ENCODE measurements around the gene COL23A1. TPM values are rescaled to one million over a fixed set of nuclear protein-coding genes. Genes with fewer than 3 reads are reported as not detected.

COL23A1 gene
- total and polyA plus RNA-seq, 2 of the 13 experiments (the other 11 are each of a cell fraction or from before 2014, with no cell fraction given): not detected

DNA sequence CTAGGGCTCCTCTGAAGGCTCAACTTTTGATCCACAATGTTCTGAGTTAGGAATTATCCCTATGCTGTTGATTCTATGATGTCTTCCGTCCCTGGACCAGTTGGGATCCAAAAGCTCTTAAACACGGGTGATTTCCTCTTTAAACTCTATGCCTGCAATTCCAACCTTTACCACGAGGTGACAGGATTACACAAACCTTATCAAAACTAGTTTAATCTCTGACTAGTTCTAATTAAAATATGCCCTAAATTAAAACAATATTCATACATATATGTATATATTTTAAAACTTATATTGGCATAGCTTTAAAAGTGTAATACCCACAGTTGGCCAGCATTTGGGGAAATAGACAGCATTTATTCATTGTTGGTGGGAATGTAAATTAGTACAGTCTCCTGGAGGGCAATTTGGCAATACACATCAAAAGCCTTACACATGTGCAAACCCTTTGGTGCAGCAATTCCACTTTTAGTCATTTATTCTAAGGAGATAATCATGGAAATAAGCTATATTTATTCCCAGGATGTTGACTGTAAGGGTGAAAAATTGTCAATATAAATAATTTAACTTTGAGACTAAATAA is 306.0 kb downstream of the COL23A1 start:
- Histone ChIP-seq H3K4me3 (replicated peaks in 1 of 3; ENCODE audit: insufficient read depth in 1 of 3, low read depth in 2 of 3, low read length in 3 of 3) (no peak overlapping the region), H3K4me2 (ENCODE audit: low read depth, low read length) (no peak overlapping the region), H3K79me2 (ENCODE audit: insufficient read depth, low read length) (no peaks in the 10 kb centered on the region), H3K36me3 (replicated peaks in 1 of 2; ENCODE audit: control insufficient read depth in 1 of 2, insufficient read depth in 2 of 2, low read length in 2 of 2) (no peaks in the 10 kb centered on the region), H3K9ac (ENCODE audit: insufficient read depth, low read depth, low read length) (no peak overlapping the region), H3K27ac (ENCODE audit: extremely low read length, insufficient read depth, low read length) (no peak overlapping the region), H3K4me1 (ENCODE audit: insufficient read depth, low read length) (peaks cover 19% of the 10 kb centered on the region), H4K20me1 (ENCODE audit: insufficient read depth, low read length) (no peaks in the 10 kb centered on the region), H2AFZ (ENCODE audit: low read length) (no peak overlapping the region), H3K9me3 (ENCODE audit: low read length) (no peaks in the 10 kb centered on the region; the same call in 1 of the 2 replicates), H3K27me3 (ENCODE audit: control insufficient read depth in 1 of 2, insufficient read depth in 2 of 2, low read length in 2 of 2) (peaks cover 2 to 41% of the 10 kb centered on the region in 2 experiments; a peak in 4 of 5 replicates)
- in situ Hi-C loops (cut with HindIII; ENCODE audit: extremely low pct_ligation_motif_present, low pct_unique_long_range_greater_than_20kb) (loop anchor here (10.0 kb wide), 1 partner anchor 561 kb away; no protein-coding TSS in a partner anchor), intact Hi-C loops (cut with micrococcal nuclease; ENCODE audit: unreplicated experiment) (loop anchor here (5.0 kb wide), 1 partner anchor 553 kb away; no protein-coding TSS in a partner anchor)
- DNase-seq (ENCODE audit: low spot score): no peak
- ChIA-PET POLR2A (no interaction called here), CTCF (ENCODE audit: low intra/inter-chr PET ratio, low total read pairs) (no interaction called here)
- no peak for FAIRE-seq
- BruUV-seq (replicated peaks): no TSS peak
- TF ChIP-seq ZNF431 (CRISPR knock-in tag; IDR thresholded peaks at IDR 0.05; ENCODE audit: borderline replicate concordance, low read depth) (no peak), HMG20A (CRISPR knock-in tag; IDR thresholded peaks at IDR 0.05; ENCODE audit: borderline replicate concordance) (no peak), ZNF232 (CRISPR knock-in tag; IDR thresholded peaks at IDR 0.05; ENCODE audit: borderline replicate concordance) (no peak), KLF11 (CRISPR knock-in tag; IDR thresholded peaks at IDR 0.05) (no peak), ZNF292 (CRISPR knock-in tag; IDR thresholded peaks at IDR 0.05; ENCODE audit: borderline replicate concordance, low read depth) (no peak), KAT2B (IDR thresholded peaks at IDR 0.05; ENCODE audit: borderline replicate concordance, low read depth, low read length) (no peak), POLR2A (IDR thresholded peaks at IDR 0.05; ENCODE audit: insufficient read depth in 1 of 2, low read depth in 2 of 2, low read length in 2 of 2) (no peak), ZNF496 (CRISPR knock-in tag; IDR thresholded peaks at IDR 0.05; ENCODE audit: insufficient replicate concordance) (no peak), STAG1 (CRISPR knock-in tag; IDR thresholded peaks at IDR 0.05) (0 out of 2 replicates have a peak, but pooled peaks have one; percentile 9), NCOA2 (CRISPR knock-in tag; IDR thresholded peaks at IDR 0.05) (no peak), ZNF670 (CRISPR knock-in tag; IDR thresholded peaks at IDR 0.05; ENCODE audit: borderline replicate concordance) (no peak)
- TF ChIP-seq, protein P1, sequence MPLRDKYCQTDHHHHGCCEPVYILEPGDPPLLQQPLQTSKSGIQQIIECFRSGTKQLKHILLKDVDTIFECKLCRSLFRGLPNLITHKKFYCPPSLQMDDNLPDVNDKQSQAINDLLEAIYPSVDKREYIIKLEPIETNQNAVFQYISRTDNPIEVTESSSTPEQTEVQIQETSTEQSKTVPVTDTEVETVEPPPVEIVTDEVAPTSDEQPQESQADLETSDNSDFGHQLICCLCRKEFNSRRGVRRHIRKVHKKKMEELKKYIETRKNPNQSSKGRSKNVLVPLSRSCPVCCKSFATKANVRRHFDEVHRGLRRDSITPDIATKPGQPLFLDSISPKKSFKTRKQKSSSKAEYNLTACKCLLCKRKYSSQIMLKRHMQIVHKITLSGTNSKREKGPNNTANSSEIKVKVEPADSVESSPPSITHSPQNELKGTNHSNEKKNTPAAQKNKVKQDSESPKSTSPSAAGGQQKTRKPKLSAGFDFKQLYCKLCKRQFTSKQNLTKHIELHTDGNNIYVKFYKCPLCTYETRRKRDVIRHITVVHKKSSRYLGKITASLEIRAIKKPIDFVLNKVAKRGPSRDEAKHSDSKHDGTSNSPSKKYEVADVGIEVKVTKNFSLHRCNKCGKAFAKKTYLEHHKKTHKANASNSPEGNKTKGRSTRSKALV (CRISPR knock-in tag; IDR thresholded peaks at IDR 0.05): no peak
- TF ChIP-seq, protein P2, sequence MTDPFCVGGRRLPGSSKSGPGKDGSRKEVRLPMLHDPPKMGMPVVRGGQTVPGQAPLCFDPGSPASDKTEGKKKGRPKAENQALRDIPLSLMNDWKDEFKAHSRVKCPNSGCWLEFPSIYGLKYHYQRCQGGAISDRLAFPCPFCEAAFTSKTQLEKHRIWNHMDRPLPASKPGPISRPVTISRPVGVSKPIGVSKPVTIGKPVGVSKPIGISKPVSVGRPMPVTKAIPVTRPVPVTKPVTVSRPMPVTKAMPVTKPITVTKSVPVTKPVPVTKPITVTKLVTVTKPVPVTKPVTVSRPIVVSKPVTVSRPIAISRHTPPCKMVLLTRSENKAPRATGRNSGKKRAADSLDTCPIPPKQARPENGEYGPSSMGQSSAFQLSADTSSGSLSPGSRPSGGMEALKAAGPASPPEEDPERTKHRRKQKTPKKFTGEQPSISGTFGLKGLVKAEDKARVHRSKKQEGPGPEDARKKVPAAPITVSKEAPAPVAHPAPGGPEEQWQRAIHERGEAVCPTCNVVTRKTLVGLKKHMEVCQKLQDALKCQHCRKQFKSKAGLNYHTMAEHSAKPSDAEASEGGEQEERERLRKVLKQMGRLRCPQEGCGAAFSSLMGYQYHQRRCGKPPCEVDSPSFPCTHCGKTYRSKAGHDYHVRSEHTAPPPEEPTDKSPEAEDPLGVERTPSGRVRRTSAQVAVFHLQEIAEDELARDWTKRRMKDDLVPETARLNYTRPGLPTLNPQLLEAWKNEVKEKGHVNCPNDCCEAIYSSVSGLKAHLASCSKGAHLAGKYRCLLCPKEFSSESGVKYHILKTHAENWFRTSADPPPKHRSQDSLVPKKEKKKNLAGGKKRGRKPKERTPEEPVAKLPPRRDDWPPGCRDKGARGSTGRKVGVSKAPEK (CRISPR knock-in tag; IDR thresholded peaks at IDR 0.05; ENCODE audit: borderline replicate concordance): no peak
- TF ChIP-seq, protein P3, sequence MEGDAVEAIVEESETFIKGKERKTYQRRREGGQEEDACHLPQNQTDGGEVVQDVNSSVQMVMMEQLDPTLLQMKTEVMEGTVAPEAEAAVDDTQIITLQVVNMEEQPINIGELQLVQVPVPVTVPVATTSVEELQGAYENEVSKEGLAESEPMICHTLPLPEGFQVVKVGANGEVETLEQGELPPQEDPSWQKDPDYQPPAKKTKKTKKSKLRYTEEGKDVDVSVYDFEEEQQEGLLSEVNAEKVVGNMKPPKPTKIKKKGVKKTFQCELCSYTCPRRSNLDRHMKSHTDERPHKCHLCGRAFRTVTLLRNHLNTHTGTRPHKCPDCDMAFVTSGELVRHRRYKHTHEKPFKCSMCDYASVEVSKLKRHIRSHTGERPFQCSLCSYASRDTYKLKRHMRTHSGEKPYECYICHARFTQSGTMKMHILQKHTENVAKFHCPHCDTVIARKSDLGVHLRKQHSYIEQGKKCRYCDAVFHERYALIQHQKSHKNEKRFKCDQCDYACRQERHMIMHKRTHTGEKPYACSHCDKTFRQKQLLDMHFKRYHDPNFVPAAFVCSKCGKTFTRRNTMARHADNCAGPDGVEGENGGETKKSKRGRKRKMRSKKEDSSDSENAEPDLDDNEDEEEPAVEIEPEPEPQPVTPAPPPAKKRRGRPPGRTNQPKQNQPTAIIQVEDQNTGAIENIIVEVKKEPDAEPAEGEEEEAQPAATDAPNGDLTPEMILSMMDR (CRISPR knock-in tag; IDR thresholded peaks at IDR 0.05): peak; percentile 30
- ATAC-seq: no peak
- WGBS (ENCODE audit: low lambda C conversion rate): 3% methylated on average over 3 of the region's 3 CpGs
